Naive thymus-derived CD4-positive, alpha-beta T cell (primary cell): ENCODE results near the gene DGKE. TPM values are rescaled to one million over a fixed set of nuclear protein-coding genes. Genes with fewer than 3 reads are reported as not detected.
A peak's percentile ranks its signal among the peaks of the same experiment; 100 is the strongest.

Experiments
- ATAC-seq: fragments of 150-1000 bp; cut with Tn5 transposase; 2 replicates; pipeline ENCODE4 v1.10.0; 2021; ENCODE audit warnings: mild to moderate bottlenecking, moderate library complexity
- CTCF ChIA-PET: fragments of 350-600 bp; sonication (Branson Sonifier 250); formaldehyde crosslinking; loops from one replicate; lab custom pipeline; 2021; ENCODE audit warnings: antibody characterized with exemption; lab: Charles Lee
- POLR2A ChIA-PET: fragments of 350-600 bp; sonication (Branson Sonifier 250); formaldehyde crosslinking; loops from one replicate; lab custom pipeline; 2021; ENCODE audit warnings: antibody characterized with exemption, inconsistent platforms; lab: Charles Lee
- DNase-seq, 9 donors: peaks; one replicate each; pipeline versions ENCODE4 v3.0.0 to v3.0.0-alpha.2; 2020 to 2022; ENCODE audit warnings: mixed read lengths in 1 of 9
- H3K27ac ChIP-seq: one replicate; pipeline ENCODE4 v1.7.0; 2013; ENCODE audit warnings: mild to moderate bottlenecking, low read depth, low read length, moderate library complexity
- H3K27me3 ChIP-seq, 2 donors: one replicate each; pipeline ENCODE4 v1.7.0; 2013; ENCODE audit warnings: low read length in 2 of 2, mild to moderate bottlenecking in 2 of 2, moderate library complexity in 2 of 2; ENCODE audit not compliant: control insufficient read depth in 2 of 2, insufficient read depth in 2 of 2
- H3K36me3 ChIP-seq, 3 experiments: 1 replicate in 2 of 3; 2 replicates in 1 of 3; pipeline ENCODE4 v1.7.0; 2013; ENCODE audit warnings: low read length in 3 of 3, mild to moderate bottlenecking in 3 of 3, moderate library complexity in 1 of 3; ENCODE audit not compliant: insufficient read depth in 3 of 3, control insufficient read depth in 2 of 3
- H3K4me1 ChIP-seq, 2 donors: one replicate each; pipeline ENCODE4 v1.7.0; 2013; ENCODE audit warnings: low read length in 2 of 2, mild to moderate bottlenecking in 2 of 2, moderate library complexity in 1 of 2; ENCODE audit not compliant: control insufficient read depth in 2 of 2, insufficient read depth in 2 of 2
- H3K4me3 ChIP-seq: 2 replicates; pipeline ENCODE4 v1.7.0; 2013; ENCODE audit warnings: mild to moderate bottlenecking, low read length
- H3K9me3 ChIP-seq, 3 experiments: 1 replicate in 2 of 3; 2 replicates in 1 of 3; pipeline ENCODE4 v1.7.0; 2013; ENCODE audit warnings: low read length in 3 of 3; ENCODE audit not compliant: control insufficient read depth in 2 of 3
- H3K27ac Mint-ChIP-seq, 9 donors: one replicate each; pipeline ENCODE4 v1.8.0; 2020 to 2022; ENCODE audit warnings: mixed read lengths in 9 of 9, mild to moderate bottlenecking in 8 of 9, moderate library complexity in 5 of 9, inconsistent platforms in 2 of 9
- H3K27me3 Mint-ChIP-seq, 5 donors: one replicate each; pipeline ENCODE4 v1.8.0; 2021 to 2022; ENCODE audit warnings: mixed read lengths in 5 of 5, mild to moderate bottlenecking in 1 of 5
- H3K36me3 Mint-ChIP-seq, 5 donors: one replicate each; pipeline ENCODE4 v1.8.0; 2020 to 2022; ENCODE audit warnings: mixed read lengths in 5 of 5, mild to moderate bottlenecking in 3 of 5, inconsistent platforms in 1 of 5
- H3K4me1 Mint-ChIP-seq, 7 donors: one replicate each; pipeline ENCODE4 v1.8.0; 2020 to 2022; ENCODE audit warnings: mixed read lengths in 7 of 7, mild to moderate bottlenecking in 3 of 7, inconsistent platforms in 1 of 7
- H3K4me3 Mint-ChIP-seq, 10 donors: one replicate each; pipeline ENCODE4 v1.8.0; 2020 to 2022; ENCODE audit warnings: mild to moderate bottlenecking in 10 of 10, mixed read lengths in 10 of 10, moderate library complexity in 6 of 10, inconsistent platforms in 2 of 10
- H3K9me3 Mint-ChIP-seq, 11 donors: one replicate each; pipeline ENCODE4 v1.8.0; 2020 to 2022; ENCODE audit warnings: mixed read lengths in 11 of 11, mild to moderate bottlenecking in 4 of 11, inconsistent platforms in 1 of 11, moderate library complexity in 1 of 11
- intact Hi-C, 2 donors: fragments of 100-400 bp; cut with micrococcal nuclease; formaldehyde crosslinking; loops; one replicate each; pipeline ENCODE4 v1.15.1; 2023
- polyA plus RNA-seq, 2 donors: library from polyadenylated mRNA; unstranded; fragments of 300-500 nt; fragmentation: Illumina TruSeq; gene quantifications; one replicate each; pipeline ENCODE4 v1.2.3, GENCODE V29; 2021
- total RNA-seq, 6 experiments: library from RNA in 5 of 6; stranded (reverse) in 5 of 6; gene quantifications; 1 replicate in 5 of 6; 2 replicates in 1 of 6; pipeline ENCODE4 v1.2.3 and lab custom pipeline; 2021 to 2026

The DGKE gene
- total and polyA plus RNA-seq, 7 experiments from 2014 or later: 5.0 to 39.2 (median 24.0) TPM

GRCh38 chr17:56891751-56892150 lies 57.8 kb downstream of the DGKE start:
- ChIA-PET CTCF (interaction anchor here (0.6 to 1.3 kb wide), 2 partner anchors 9 to 48 kb away, joined by 3 read pairs; no protein-coding TSS in a partner anchor), POLR2A (no interaction called here)
- Histone ChIP-seq H3K9me3 (peaks cover 0 to 15% (median 3%) of the 10 kb centered on the region in 3 experiments), H3K4me1 (no peaks in the 10 kb centered on the region), H3K27ac (no peak overlapping the region), H3K27me3 (no peaks in the 10 kb centered on the region), H3K4me3 (no peak overlapping the region), H3K36me3 (peaks cover 12 to 85% (median 21%) of the 10 kb centered on the region in 3 experiments)
- H3K4me3 Mint-ChIP-seq: no peak overlapping the region
- no peaks in the 10 kb centered on the region for H3K27me3 Mint-ChIP-seq
- peaks cover 0 to 20% (median 6%) of the 10 kb centered on the region in 11 donors for H3K9me3 Mint-ChIP-seq
- peaks cover 0 to 12% (median 0%) of the 10 kb centered on the region in 7 donors for H3K4me1 Mint-ChIP-seq
- peak; percentile 74 for ATAC-seq
- intact Hi-C loops: loop anchor here (1.0 to 2.0 kb wide), 4 partner anchors 22 to 70 kb away; partner anchors contain the start of gene COIL (in 1 of the 2)
- peaks cover 31 to 80% (median 65%) of the 10 kb centered on the region in 5 donors for H3K36me3 Mint-ChIP-seq
- DNase-seq: peak; percentile 16 to 61 (median 47)
- H3K27ac Mint-ChIP-seq: no peak overlapping the region

DNA sequence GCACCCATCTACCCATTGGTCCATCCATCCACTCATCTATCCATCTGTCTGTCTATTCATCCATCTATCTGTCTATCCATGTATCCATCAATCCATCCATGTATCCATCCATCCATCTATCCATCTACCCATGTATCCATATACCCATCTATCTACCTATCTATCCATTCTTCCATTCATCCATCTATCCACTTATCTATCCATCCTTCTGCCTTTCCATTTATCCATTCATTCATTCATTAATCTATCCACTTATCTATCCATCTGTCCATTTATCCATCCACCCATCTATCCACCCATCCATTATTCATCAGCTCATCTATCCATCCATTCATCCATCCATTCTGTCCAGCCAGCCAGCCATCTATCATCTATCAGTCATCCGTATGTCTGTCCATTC lies 58.4 kb downstream of the DGKE start:
- Mint-ChIP-seq H3K4me3 (no peak overlapping the region), H3K27ac (peak overlapping the region in 1 of 9 donors; percentile 43), H3K4me1 (peaks cover 0 to 14% (median 0%) of the 10 kb centered on the region in 7 donors), H3K36me3 (peaks cover 28 to 76% (median 64%) of the 10 kb centered on the region in 5 donors), H3K27me3 (no peaks in the 10 kb centered on the region), H3K9me3 (peaks cover 0 to 16% (median 4%) of the 10 kb centered on the region in 11 donors)
- Histone ChIP-seq H3K4me1 (no peaks in the 10 kb centered on the region), H3K4me3 (no peak overlapping the region), H3K27me3 (no peaks in the 10 kb centered on the region), H3K27ac (no peak overlapping the region), H3K9me3 (peaks cover 0 to 15% (median 3%) of the 10 kb centered on the region in 3 experiments), H3K36me3 (peaks cover 12 to 88% (median 21%) of the 10 kb centered on the region in 3 experiments)
- ChIA-PET CTCF (interaction anchor here (0.6 to 3.0 kb wide), 3 partner anchors 9 to 47 kb away, joined by 3 to 10 read pairs (median 3); no protein-coding TSS in a partner anchor), POLR2A (no interaction called here)
- ATAC-seq: no peak
- DNase-seq: no peak
- intact Hi-C loops: no loop called here

DNA sequence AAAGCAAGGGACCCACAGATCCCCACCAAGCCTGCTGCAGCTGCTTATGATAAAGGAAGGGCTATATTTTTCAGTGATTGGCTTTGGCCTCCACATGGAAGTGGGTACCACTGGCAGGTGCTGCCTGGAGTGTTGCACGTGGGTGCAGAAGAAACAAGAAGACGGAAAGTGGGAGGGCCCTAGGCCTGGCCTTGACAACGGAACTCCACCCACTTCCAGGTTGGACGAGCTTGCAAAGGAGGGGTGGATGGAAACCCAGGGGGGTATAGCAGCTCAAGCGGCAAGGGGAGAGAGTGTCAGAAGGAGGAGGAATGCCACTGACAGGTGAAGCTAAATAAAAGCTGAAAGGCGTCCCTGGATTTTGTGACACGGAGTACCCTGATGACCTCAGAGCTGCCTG lies 59.6 kb downstream of the DGKE start:
- Histone ChIP-seq H3K27ac (no peak overlapping the region), H3K9me3 (peaks cover 0 to 3% (median 0%) of the 10 kb centered on the region in 3 experiments), H3K36me3 (peaks cover 13 to 93% (median 21%) of the 10 kb centered on the region in 3 experiments), H3K4me3 (no peak overlapping the region), H3K4me1 (no peaks in the 10 kb centered on the region), H3K27me3 (no peaks in the 10 kb centered on the region)
- H3K4me3 Mint-ChIP-seq: no peak overlapping the region
- no peaks in the 10 kb centered on the region for H3K27me3 Mint-ChIP-seq
- H3K4me1 Mint-ChIP-seq: peaks cover 0 to 21% (median 0%) of the 10 kb centered on the region in 7 donors
- intact Hi-C loops: no loop called here
- ChIA-PET POLR2A (no interaction called here), CTCF (interaction anchor here (0.6 to 3.0 kb wide), 3 partner anchors 43 to 54 kb away, joined by 4 to 10 read pairs (median 5); no protein-coding TSS in a partner anchor)
- DNase-seq (no peak), ATAC-seq (no peak)
- H3K27ac Mint-ChIP-seq: peak overlapping the region in 2 of 9 donors; percentile 12 to 32
- peaks cover 0 to 5% (median under 1%) of the 10 kb centered on the region in 11 donors for H3K9me3 Mint-ChIP-seq
- H3K36me3 Mint-ChIP-seq: peaks cover 24 to 73% (median 63%) of the 10 kb centered on the region in 5 donors

GRCh38 chr17:56894859-56895455 lies 61.0 kb downstream of the DGKE start:
- H3K27me3 Mint-ChIP-seq: no peaks in the 10 kb centered on the region
- H3K27ac Mint-ChIP-seq: peak overlapping the region in 2 of 9 donors; percentile 40 to 47
- POLR2A ChIA-PET: interaction anchor here (0.8 kb wide), 1 partner anchor 19 kb away, joined by 3 read pairs; the partner anchor contains the start of gene TRIM25
- no peaks in the 10 kb centered on the region for H3K9me3 Mint-ChIP-seq
- intact Hi-C loops: no loop called here
- H3K36me3 Mint-ChIP-seq: peaks cover 28 to 68% (median 55%) of the 10 kb centered on the region in 5 donors
- Histone ChIP-seq H3K27me3 (no peaks in the 10 kb centered on the region), H3K36me3 (peaks cover 21 to 97% (median 23%) of the 10 kb centered on the region in 3 experiments), H3K9me3 (no peaks in the 10 kb centered on the region), H3K27ac (no peak overlapping the region), H3K4me3 (no peak overlapping the region), H3K4me1 (no peaks in the 10 kb centered on the region)
- no peak for DNase-seq
- ATAC-seq: no peak
- CTCF ChIA-PET: interaction anchor here (1.1 to 3.0 kb wide), 3 partner anchors 42 to 46 kb away, joined by 3 to 10 read pairs (median 5); no protein-coding TSS in a partner anchor
- no peak overlapping the region for H3K4me3 Mint-ChIP-seq
- peaks cover 0 to 28% (median 0%) of the 10 kb centered on the region in 7 donors for H3K4me1 Mint-ChIP-seq

- H3K9me3 Mint-ChIP-seq: no peaks in the 10 kb centered on the region
- POLR2A ChIA-PET: no interaction called here
- CTCF ChIA-PET: interaction anchor here (0.6 kb wide), 1 partner anchor 90 kb away, joined by 4 read pairs; no protein-coding TSS in a partner anchor
- Histone ChIP-seq H3K4me1 (no peaks in the 10 kb centered on the region), H3K27me3 (no peaks in the 10 kb centered on the region), H3K36me3 (peaks cover 13 to 96% (median 37%) of the 10 kb centered on the region in 3 experiments), H3K9me3 (no peaks in the 10 kb centered on the region), H3K27ac (no peak overlapping the region), H3K4me3 (no peak overlapping the region)
- peaks cover 35 to 67% (median 50%) of the 10 kb centered on the region in 5 donors for H3K36me3 Mint-ChIP-seq
- peaks cover 0 to 33% (median 7%) of the 10 kb centered on the region in 7 donors for H3K4me1 Mint-ChIP-seq
- no peak overlapping the region for H3K4me3 Mint-ChIP-seq
- ATAC-seq (no peak), DNase-seq (no peak)
- no peaks in the 10 kb centered on the region for H3K27me3 Mint-ChIP-seq
- H3K27ac Mint-ChIP-seq: peak overlapping the region in 2 of 9 donors; percentile 11 to 39
- intact Hi-C loops: no loop called here
Observed at GRCh38 chr17:56896217-56896967, 62.4 kb downstream of the DGKE start.

- H3K36me3 ChIP-seq: peaks cover 19 to 96% (median 38%) of the 10 kb centered on the region in 3 experiments
- H3K4me3 ChIP-seq: no peak overlapping the region
- no peaks in the 10 kb centered on the region for H3K4me1 ChIP-seq
- POLR2A ChIA-PET: no interaction called here
- intact Hi-C loops: no loop called here
- no peaks in the 10 kb centered on the region for H3K9me3 ChIP-seq
- no peak overlapping the region for H3K4me3 Mint-ChIP-seq
- peak overlapping the region in 1 of 9 donors; percentile 41 for H3K27ac Mint-ChIP-seq
- no peaks in the 10 kb centered on the region for H3K27me3 Mint-ChIP-seq
- H3K4me1 Mint-ChIP-seq: peaks cover 0 to 38% (median 7%) of the 10 kb centered on the region in 7 donors
- DNase-seq (no peak), ATAC-seq (no peak)
- H3K36me3 Mint-ChIP-seq: peaks cover 35 to 63% (median 53%) of the 10 kb centered on the region in 5 donors
- CTCF ChIA-PET: interaction anchor here (0.6 kb wide), 1 partner anchor 90 kb away, joined by 4 read pairs; no protein-coding TSS in a partner anchor
- H3K9me3 Mint-ChIP-seq: no peaks in the 10 kb centered on the region
- no peak overlapping the region for H3K27ac ChIP-seq
- H3K27me3 ChIP-seq: no peaks in the 10 kb centered on the region
Observed at GRCh38 chr17:56896968-56897359, 63.0 kb downstream of the DGKE start.
